NOMO-1 treated with dmso at 0.1 percent for 144 hours (cell line): ENCODE results near the gene BRME1.
A peak's percentile ranks its signal among the peaks of the same experiment; 100 is the strongest.

Experiments used
- DNase-seq: peaks from one replicate; lab custom pipeline; 2025; ENCODE audit not compliant: unreplicated experiment; lab: John Stamatoyannopoulos, UW

Gene BRME1

GRCh38 chr19:13847407-13848339, 58.2 kb downstream of the BRME1 start:
- peak; percentile 70 for DNase-seq

DNA sequence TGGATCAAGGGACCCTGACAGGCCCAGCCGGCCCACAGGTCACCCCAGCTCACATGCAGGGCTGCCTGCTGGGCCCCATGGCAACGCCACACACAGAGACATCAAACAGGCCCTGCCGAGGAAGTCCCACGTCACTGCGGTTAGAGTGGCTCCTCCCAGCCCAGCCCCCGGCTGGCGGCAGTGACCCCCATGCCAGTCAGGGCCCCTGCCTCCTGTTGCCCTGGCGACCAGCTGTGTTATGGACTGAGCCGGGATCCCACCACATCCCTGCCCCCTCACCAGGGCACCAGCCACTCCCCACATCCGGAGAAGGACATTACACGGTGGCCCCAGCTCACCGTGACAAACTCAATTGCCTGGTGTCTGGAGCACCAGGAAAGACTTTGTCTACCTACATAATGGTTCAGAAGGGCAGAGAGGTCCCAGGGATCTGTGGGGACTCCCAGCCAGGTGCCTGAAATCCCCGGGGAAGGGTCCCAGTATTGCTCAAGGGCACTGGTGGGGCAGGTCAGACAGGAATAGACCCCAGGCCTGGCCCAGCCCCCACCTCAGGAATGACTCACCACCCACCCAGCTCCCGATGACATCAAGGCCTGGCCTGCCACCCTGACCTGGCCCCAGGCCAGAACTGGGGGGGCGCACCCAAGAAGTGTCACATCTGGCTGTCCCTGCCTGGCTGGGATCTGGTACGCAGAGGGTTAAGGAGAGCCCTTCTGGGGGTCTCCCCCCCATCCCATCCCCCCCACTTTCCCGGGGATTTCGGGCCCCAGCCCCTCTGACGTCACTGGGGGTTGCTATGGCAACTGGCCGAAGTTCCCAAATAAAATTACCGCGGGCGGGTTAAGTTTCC, 59.1 kb downstream of the BRME1 start:
- peak; percentile 85 for DNase-seq

- DNase-seq = no peak
These were observed 61.7 kb downstream of the BRME1 start for GRCh38 chr19:13844130-13844631.

GRCh38 chr19:13843104-13843921, 62.6 kb downstream of the BRME1 start:
- DNase-seq = no peak

GRCh38 chr19:13842291-13843103, 63.4 kb downstream of the BRME1 start:
- peak; percentile 43 for DNase-seq

GRCh38 chr19:13841962-13842290, 64.0 kb downstream of the BRME1 start:
- no peak for DNase-seq

DNA sequence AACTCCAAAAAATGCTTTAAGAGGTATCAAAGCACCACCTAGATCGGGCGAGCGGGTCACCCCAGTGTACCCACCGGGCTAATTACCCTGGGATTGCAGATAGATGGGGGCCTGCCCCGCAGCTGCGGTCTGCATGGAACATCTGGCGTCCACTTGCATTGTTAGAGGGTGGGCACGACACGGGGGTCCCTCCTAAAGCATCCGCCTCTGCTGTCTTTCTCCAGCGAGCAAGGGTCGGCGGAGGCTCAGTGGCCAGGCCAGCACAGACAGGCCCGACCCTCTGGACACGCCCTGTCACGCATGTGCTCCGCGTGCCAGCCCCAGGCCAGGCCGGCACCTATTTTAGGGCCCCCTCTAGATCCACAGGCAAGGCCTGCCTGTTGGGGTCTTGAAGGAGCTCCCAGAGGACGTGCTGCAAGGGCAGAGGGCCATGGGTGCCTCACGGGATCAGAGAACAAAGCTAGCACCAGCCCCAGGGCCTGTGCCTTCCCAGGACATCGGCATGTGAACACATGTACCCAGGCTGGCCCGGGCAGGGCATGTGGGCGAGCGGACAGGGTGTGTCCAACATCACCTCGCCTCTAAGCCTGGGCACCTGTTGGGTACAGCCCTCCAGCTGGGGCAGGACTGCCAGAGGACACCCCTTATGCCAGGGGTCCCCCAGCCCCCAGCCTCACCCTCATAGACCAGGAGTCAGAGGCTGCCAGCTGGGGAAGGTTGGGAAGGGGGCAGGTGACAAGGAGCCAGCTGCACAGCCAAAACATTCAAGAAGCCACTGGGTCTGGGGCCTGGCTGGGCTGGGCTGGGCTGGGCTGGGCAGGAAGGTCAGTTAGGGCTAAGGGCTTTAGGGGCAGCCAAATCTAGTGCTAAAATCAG, 64.6 kb downstream of the BRME1 start:
- no peak for DNase-seq

DNA sequence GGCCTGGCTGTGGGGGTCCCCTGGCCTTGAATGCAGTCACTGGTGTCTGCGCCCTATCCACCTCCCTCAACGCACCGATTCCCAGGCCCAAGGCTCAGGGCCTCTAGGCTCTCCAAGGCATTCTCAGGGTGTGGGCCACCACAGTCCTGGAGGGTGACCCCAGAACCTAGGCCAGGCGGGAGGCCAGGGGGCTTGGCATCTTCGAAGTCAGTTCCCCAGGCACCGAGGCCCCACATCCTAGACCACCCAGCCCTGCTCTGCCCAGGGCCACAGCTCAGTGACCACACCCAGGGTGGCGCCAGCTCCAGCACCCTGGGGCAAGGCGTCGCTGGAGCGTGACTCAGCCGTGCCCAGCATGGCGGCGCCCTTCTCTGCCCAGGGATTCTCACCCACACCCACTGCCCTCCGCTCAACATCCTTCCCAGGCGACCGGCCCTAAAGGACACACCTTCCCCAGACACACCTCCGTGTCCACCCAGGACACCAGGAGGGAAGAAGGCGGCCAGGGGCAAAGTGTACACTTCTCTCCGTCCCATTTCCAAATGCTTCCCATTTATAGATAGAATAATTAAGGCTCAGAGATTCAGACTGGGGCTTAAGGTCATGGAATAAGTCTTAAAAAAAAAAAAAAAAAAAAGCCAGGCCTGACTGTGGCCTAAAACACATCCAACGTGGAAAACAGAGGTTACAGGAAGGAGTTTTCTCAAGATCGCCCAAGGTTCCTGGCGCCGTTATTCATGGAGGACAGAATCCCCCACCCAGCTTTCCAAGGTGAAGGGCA, 65.4 kb downstream of the BRME1 start:
- no peak for DNase-seq

- DNase-seq = no peak
These were observed 66.0 kb downstream of the BRME1 start for GRCh38 chr19:13839938-13840304.

GRCh38 chr19:13839130-13839937, 66.6 kb downstream of the BRME1 start:
- DNase-seq = peak; percentile 81

GRCh38 chr19:13838435-13839129, 67.3 kb downstream of the BRME1 start:
- no peak for DNase-seq

DNA sequence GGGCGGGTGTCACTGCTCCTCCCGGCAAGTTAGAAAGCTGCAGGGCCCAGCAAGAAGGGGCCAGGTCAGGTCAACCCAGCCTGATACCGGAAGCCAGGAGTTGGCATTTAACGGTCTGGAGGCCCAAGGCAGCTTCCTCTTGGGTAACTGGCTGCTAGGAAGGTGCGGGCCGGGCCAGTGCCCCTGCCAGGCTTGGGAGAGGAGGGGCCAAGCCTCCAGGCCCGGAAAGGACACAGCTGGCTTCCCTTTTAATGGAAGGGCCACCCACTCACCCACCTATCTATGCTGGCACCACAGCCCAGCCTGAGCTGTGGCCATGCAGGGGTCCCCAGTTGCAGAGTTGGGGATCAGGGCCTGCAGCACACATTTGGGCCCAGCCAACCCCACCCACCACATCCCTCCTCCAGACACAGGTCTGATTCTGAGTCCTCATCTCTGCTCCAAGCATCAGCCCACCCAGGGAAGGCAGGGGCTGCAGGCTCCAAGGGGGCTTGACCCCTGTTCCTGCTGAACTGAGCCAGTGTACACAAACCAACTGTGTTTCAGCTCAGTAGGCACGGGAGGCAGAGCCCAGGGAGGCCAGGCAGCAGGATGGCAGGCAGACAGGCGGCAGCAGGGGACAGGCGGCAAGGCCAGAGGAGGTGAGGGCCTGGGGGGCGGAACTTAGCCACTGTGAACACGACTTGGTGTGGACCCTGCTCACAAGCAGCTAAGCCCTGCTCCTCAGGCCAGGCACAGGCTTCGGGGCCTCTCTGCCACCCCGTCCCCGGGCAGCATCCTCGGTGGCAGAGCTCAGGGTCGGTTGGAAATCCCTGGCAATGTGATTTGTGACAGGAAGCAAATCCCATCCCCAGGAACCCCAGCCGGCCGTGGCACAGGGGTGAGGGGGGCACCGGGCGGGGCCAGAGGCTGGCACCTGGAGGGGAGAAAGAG, 69.9 kb downstream of the BRME1 start:
- peak; percentile 96 for DNase-seq

DNA sequence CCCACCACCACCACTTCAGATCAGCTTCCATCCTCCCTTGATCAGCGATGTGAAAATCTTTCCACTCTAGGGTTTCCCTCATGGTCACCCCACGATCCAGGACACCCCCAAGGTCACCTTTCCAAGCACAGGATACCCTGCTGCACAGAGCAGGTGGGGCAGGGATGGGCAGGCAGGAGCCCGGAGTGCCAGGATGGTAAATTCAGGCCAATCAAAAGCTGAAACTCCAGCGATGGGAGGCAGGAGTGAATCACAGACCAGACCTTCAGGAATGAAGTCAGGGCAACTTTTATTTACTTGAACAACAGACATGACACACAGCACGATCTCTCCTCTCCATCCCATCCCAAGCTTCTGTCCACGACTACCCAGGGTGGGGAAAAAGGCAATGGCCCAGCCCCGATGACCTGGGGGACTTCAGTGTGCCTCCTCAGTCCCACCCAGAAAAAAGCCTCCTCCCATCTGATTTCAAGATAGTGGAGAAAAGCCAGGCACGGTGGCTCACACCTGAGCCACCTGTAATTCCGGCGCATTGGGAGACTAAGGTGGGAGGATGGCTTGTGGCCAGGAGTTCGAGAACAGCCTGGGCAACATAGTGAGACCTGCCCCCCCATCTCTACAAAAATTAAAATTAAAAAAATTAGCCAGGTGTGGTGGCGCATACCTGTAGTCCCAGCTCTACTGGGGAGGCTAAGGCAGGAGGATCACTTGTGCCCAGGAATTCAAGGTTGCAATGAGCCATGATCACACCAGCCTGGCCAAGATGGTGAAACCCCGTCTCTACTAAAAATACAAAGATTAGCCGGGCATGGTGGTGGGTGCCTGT, 71.5 kb downstream of the BRME1 start:
- no peak for DNase-seq

DNA sequence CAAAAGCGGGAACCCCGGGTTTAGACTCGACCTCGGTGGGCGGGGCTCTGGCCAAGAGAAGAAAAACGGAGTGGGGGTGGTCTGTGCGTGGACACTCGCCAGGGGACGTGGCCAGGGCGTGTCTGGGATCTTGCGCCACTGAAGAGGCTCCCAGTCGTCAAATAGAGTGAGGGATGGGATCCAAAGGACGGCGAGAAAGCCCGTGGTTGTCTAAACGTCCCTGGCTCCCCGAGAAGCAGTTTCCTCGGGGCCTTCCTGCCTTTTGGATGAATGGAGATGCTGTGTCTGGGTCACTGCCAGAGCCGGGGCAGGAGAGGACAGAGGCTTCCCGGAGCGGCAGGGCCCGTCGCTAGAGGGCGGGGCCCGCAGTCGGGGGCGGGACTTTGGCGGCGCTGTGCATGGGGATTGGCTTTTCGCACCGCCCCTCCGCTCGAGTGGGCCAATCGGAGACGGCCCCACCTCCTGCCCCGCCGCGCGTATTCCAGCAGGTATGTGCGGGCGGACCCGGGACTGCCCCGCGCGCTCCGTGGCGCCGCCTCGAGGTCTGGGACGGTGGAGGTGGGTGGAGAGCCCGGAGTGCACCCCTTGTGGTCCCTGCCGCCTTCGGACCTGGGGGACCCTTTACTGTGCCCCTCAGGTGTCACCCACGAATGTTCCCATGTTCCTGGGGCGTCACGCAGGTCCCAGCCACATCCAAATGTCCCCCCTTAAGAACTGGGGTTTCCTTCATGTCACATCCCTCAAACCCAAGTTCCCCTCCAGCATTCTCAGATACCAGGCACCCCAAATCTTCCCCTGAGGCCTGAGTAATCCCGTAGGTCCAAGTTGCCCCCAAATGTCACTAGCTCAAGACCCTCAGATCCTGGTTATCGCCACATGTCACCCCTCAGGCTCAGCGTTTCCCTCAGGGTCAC, 72.3 kb downstream of the BRME1 start:
- DNase-seq = peak; percentile 72
